SK-N-SH (cell line): ENCODE data around the gene MAN2B2.

Experiments used
- CTCF ChIP-seq: fragments of 200-600 bp; sonication (generic); IDR thresholded peaks from 2 replicates; pipeline ENCODE4 v1.6.1; 2017; ENCODE audit warnings: antibody characterized with exemption, mild to moderate bottlenecking, moderate library complexity
- FOSL2 ChIP-seq: IDR thresholded peaks from 2 replicates; pipeline ENCODE4 v1.4.0; 2012; ENCODE audit warnings: low read depth, mild to moderate bottlenecking, moderate library complexity, borderline replicate concordance
- FOXJ3 ChIP-seq: sonication (generic); formaldehyde crosslinking; IDR thresholded peaks from 2 replicates; pipeline ENCODE4 v1.5.1; 2020; ENCODE audit warnings: mild to moderate bottlenecking, missing genetic modification reagents
- MAX ChIP-seq: IDR thresholded peaks from 2 replicates; pipeline ENCODE4 v1.4.0; 2012; ENCODE audit warnings: low read depth
- REST ChIP-seq: IDR thresholded peaks from 2 replicates; pipeline ENCODE4 v1.6.1; 2012; ENCODE audit warnings: mild to moderate bottlenecking, low read depth, low read length, moderate library complexity
- SMC3 ChIP-seq: IDR thresholded peaks from 2 replicates; pipeline ENCODE4 v1.6.1; 2012; ENCODE audit warnings: low read depth, low read length, improper control_type of control experiment
- USF2 ChIP-seq: fragments of 150-350 bp; IDR thresholded peaks from 2 replicates; pipeline ENCODE4 v1.6.1; 2017; ENCODE audit warnings: antibody characterized with exemption, low read length, low read depth, borderline replicate concordance

GRCh38 chr4:6584865-6585264 is 9.9 kb downstream of the MAN2B2 start:
- TF ChIP-seq SMC3 (no peak), MAX (no peak), CTCF (no peak), FOXJ3 (CRISPR knock-in tag) (no peak), FOSL2 (no peak), REST (no peak), USF2 (no peak)
